Uterus (tissue), 2 donors: ENCODE data around the gene COG4.

ENCODE experiments used
- CTCF ChIP-seq, 4 experiments: fragments of 200-600 bp in 2 of 4; fragments of 450-650 bp in 2 of 4; sonication (generic) in 2 of 4; IDR thresholded peaks; one replicate each; pipeline ENCODE4 v1.5.1; 2016 to 2019; ENCODE audit warnings: antibody characterized with exemption in 4 of 4, mild to moderate bottlenecking in 2 of 4, moderate library complexity in 1 of 4
- POLR2A ChIP-seq, 2 donors: fragments of 450-650 bp; IDR thresholded peaks; one replicate each; pipeline ENCODE4 v1.6.1; 2016; ENCODE audit warnings: antibody characterized with exemption in 2 of 2, mild to moderate bottlenecking in 1 of 2, moderate library complexity in 1 of 2

- TF ChIP-seq CTCF (IDR thresholded peaks at IDR 0.05) (no peak), POLR2A (IDR thresholded peaks at IDR 0.05) (no peak)
These were observed 42.9 kb downstream of the COG4 start for GRCh38 chr16:70480127-70481105.
